Peyer's patch (tissue), 4 donors: ENCODE results near the gene FUT4.
A peak's percentile ranks its signal among the peaks of the same experiment; 100 is the strongest.

Experiments
- CTCF ChIP-seq, 6 experiments: fragments of 450-650 bp in 4 of 6; fragments of 200-600 bp in 2 of 6; sonication (generic) in 1 of 6; IDR thresholded peaks; one replicate each; pipeline ENCODE4 v1.5.1; 2017 to 2019; ENCODE audit warnings: antibody characterized with exemption in 6 of 6, mild to moderate bottlenecking in 3 of 6, moderate library complexity in 1 of 6
- POLR2A ChIP-seq, 2 donors: fragments of 450-650 bp; IDR thresholded peaks; one replicate each; pipeline ENCODE4 v1.5.1; 2017; ENCODE audit warnings: antibody characterized with exemption in 2 of 2, mild to moderate bottlenecking in 2 of 2, moderate library complexity in 2 of 2

GRCh38 chr11:94543695-94544645 is at the start of gene FUT4:
- TF ChIP-seq CTCF (IDR thresholded peaks at IDR 0.05) (peak in 2 of 6 experiments; percentile 5 to 12), POLR2A (IDR thresholded peaks at IDR 0.05) (peak; percentile 83 to 92)
